Gastrocnemius medialis (tissue), 4 donors: Measurements from ENCODE around the gene IFNA5. TPM values are rescaled to one million over a fixed set of nuclear protein-coding genes. Genes with fewer than 3 reads are reported as not detected.

Source experiments
- ATAC-seq, 2 donors: fragments of 150-250 bp; one replicate each; pipeline ENCODE4 v1.9.1; 2016
- DNase-seq, 2 donors: peaks; one replicate each; pipeline ENCODE4 v3.0.0-alpha.2; 2019
- H3K27ac ChIP-seq, 4 donors: fragments of 200-600 bp; sonication (generic); 1 replicate in 1 of 4; 2 replicates in 3 of 4; pipeline ENCODE4 v1.5.1; 2016 to 2018; ENCODE audit warnings: mild to moderate bottlenecking in 2 of 4, moderate library complexity in 1 of 4
- H3K27me3 ChIP-seq, 3 donors: fragments of 200-600 bp; sonication (generic) in 2 of 3; 1 replicate in 1 of 3; 2 replicates in 2 of 3; pipeline versions ENCODE4 v1.5.1 to v1.6.0; 2016 to 2019; ENCODE audit warnings: mild to moderate bottlenecking in 1 of 3, moderate library complexity in 1 of 3
- H3K36me3 ChIP-seq, 2 donors: fragments of 200-600 bp; sonication (generic) in 1 of 2; one replicate each; pipeline ENCODE4 v1.5.1; 2017 to 2018
- H3K4me1 ChIP-seq, 2 donors: fragments of 200-600 bp; sonication (generic) in 1 of 2; one replicate each; pipeline ENCODE4 v1.5.1; 2016 to 2017; ENCODE audit warnings: mild to moderate bottlenecking in 2 of 2
- H3K4me3 ChIP-seq, 4 donors: fragments of 200-600 bp; sonication (generic) in 3 of 4; 1 replicate in 1 of 4; 2 replicates in 3 of 4; pipeline ENCODE4 v1.5.1; 2016 to 2019; ENCODE audit warnings: mild to moderate bottlenecking in 2 of 4
- H3K9me3 ChIP-seq, 3 donors: fragments of 200-600 bp; sonication (generic) in 2 of 3; 1 replicate in 1 of 3; 2 replicates in 2 of 3; pipeline ENCODE4 v1.5.1; 2016 to 2019
- POLR2A ChIP-seq, 2 donors: fragments of 450-650 bp; IDR thresholded peaks; one replicate each; pipeline ENCODE4 v1.6.1; 2017; ENCODE audit warnings: antibody characterized with exemption in 2 of 2, mild to moderate bottlenecking in 2 of 2, moderate library complexity in 2 of 2
- in situ Hi-C, 4 donors: fragments of 200-750 bp; cut with MboI; loops; one replicate each; pipeline versions ENCODE4 v1.15.0 to v1.8.0; 2017; ENCODE audit warnings: low sequenced_read_pairs in 4 of 4
- intact Hi-C: fragments of 100-400 bp; cut with DNase I; formaldehyde crosslinking; loops from one replicate; pipeline ENCODE4 v1.15.1; 2023; ENCODE audit warnings: low total_unique reads
- total RNA-seq, 4 donors: library from RNA; depleted of rRNA; stranded (reverse); fragments of >200 nt; gene quantifications; one replicate each; pipeline versions ENCODE4 v1.1.0 to v1.2.3, GENCODE V29; 2016
- TF ChIP-seq, protein P1 (sequence below), 5 experiments: fragments of 450-650 bp in 3 of 5; fragments of 200-600 bp in 2 of 5; sonication (generic) in 2 of 5; IDR thresholded peaks in 4 of 5; conservative IDR thresholded peaks in 1 of 5; 1 replicate in 4 of 5; 2 replicates in 1 of 5; pipeline ENCODE4 v1.5.1; 2016 to 2019; ENCODE audit warnings: antibody characterized with exemption in 5 of 5, mild to moderate bottlenecking in 3 of 5, moderate library complexity in 3 of 5

The IFNA5 gene
- total RNA-seq, 4 donors from 2014 or later, result not detected

- in situ Hi-C loops (loop anchor here in 1 of 4 donors (5.0 kb wide), 1 partner anchor 475 kb away; no protein-coding TSS in a partner anchor), intact Hi-C loops (no loop called here)
- Histone ChIP-seq H3K27ac (no peak overlapping the region), H3K4me3 (no peak overlapping the region), H3K36me3 (peaks cover 0 to 11% of the 10 kb centered on the region in 2 donors), H3K9me3 (no peaks in the 10 kb centered on the region), H3K27me3 (no peaks in the 10 kb centered on the region), H3K4me1 (no peaks in the 10 kb centered on the region)
- TF ChIP-seq POLR2A (IDR thresholded peaks at IDR 0.05), result no peak
- TF ChIP-seq, protein P1, sequence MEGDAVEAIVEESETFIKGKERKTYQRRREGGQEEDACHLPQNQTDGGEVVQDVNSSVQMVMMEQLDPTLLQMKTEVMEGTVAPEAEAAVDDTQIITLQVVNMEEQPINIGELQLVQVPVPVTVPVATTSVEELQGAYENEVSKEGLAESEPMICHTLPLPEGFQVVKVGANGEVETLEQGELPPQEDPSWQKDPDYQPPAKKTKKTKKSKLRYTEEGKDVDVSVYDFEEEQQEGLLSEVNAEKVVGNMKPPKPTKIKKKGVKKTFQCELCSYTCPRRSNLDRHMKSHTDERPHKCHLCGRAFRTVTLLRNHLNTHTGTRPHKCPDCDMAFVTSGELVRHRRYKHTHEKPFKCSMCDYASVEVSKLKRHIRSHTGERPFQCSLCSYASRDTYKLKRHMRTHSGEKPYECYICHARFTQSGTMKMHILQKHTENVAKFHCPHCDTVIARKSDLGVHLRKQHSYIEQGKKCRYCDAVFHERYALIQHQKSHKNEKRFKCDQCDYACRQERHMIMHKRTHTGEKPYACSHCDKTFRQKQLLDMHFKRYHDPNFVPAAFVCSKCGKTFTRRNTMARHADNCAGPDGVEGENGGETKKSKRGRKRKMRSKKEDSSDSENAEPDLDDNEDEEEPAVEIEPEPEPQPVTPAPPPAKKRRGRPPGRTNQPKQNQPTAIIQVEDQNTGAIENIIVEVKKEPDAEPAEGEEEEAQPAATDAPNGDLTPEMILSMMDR (IDR thresholded peaks at IDR 0.05 in 4 of 5, conservative IDR thresholded peaks at IDR 0.05 in 1 of 5), result no peak
- DNase-seq (no peak), ATAC-seq (no peak)
These were observed 11.7 kb upstream of the IFNA5 start for GRCh38 chr9:21316860-21317259.

DNA sequence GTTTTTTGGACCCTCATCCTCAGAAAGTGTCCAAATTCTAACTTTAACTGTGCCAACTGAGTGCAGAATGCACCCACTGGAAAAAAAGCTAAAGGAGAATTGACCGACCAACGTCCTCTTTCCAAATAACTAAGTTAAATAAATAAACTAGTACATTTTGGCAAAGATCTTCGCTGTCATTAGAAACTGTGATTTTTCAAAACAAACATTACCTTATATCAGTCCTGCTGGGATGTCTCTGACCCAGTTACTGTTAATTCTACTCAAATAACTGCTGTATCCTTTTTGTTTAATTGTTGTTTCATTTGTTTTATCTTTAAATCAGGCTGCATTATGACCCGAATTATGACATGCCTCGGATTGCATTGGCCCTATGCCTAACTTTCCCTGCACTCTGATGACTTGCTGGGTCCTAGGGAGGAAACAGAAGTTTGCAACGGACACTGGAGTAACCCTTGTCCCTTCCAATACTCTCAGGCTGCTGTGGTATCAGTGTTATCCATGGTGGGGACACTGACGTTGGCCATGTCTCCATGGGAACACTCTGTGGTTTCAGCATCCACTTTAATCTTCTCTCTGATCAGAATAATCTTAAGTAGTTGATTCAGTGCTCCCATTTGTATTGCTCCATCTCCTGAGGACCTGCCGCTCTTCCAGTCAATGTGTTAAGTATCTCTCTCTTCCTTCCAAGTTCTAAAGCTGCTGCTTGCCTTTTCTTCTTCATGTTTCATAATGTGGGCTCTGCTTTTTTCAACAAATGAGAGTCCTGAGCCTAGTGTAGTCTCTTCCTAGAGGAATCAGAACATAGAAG is 11.1 kb upstream of the IFNA5 start:
- no peak overlapping the region for H3K4me3 ChIP-seq
- H3K27me3 ChIP-seq, result no peaks in the 10 kb centered on the region
- ATAC-seq (no peak), DNase-seq (no peak)
- H3K9me3 ChIP-seq, result no peaks in the 10 kb centered on the region
- no peak overlapping the region for H3K27ac ChIP-seq
- H3K36me3 ChIP-seq, result peaks cover 0 to 5% of the 10 kb centered on the region in 2 donors
- intact Hi-C loops, result no loop called here
- H3K4me1 ChIP-seq, result no peaks in the 10 kb centered on the region
- TF ChIP-seq POLR2A (IDR thresholded peaks at IDR 0.05), result no peak
- TF ChIP-seq, protein P1 (IDR thresholded peaks at IDR 0.05 in 4 of 5, conservative IDR thresholded peaks at IDR 0.05 in 1 of 5), result no peak
- in situ Hi-C loops, result loop anchor here in 1 of 4 donors (5.0 kb wide), 1 partner anchor 476 kb away; no protein-coding TSS in a partner anchor

- Histone ChIP-seq H3K36me3 (no peaks in the 10 kb centered on the region), H3K4me3 (no peak overlapping the region), H3K9me3 (no peaks in the 10 kb centered on the region), H3K27ac (no peak overlapping the region), H3K27me3 (no peaks in the 10 kb centered on the region), H3K4me1 (no peaks in the 10 kb centered on the region)
- ATAC-seq (no peak), DNase-seq (no peak)
- TF ChIP-seq POLR2A (IDR thresholded peaks at IDR 0.05), result no peak
- TF ChIP-seq, protein P1 (IDR thresholded peaks at IDR 0.05 in 4 of 5, conservative IDR thresholded peaks at IDR 0.05 in 1 of 5), result no peak
- intact Hi-C loops, result no loop called here
- in situ Hi-C loops, result no loop called here
These were observed 9.0 kb upstream of the IFNA5 start for GRCh38 chr9:21314152-21314551.

GRCh38 chr9:21311889-21312288 is 6.8 kb upstream of the IFNA5 start:
- no peak overlapping the region for H3K27ac ChIP-seq
- no peaks in the 10 kb centered on the region for H3K36me3 ChIP-seq
- no peak for TF ChIP-seq POLR2A (IDR thresholded peaks at IDR 0.05)
- TF ChIP-seq, protein P1 (IDR thresholded peaks at IDR 0.05 in 4 of 5, conservative IDR thresholded peaks at IDR 0.05 in 1 of 5), result no peak
- H3K4me3 ChIP-seq, result no peak overlapping the region
- DNase-seq, result no peak
- H3K4me1 ChIP-seq, result no peaks in the 10 kb centered on the region
- in situ Hi-C loops (no loop called here), intact Hi-C loops (no loop called here)
- no peaks in the 10 kb centered on the region for H3K27me3 ChIP-seq
- ATAC-seq, result no peak
- no peaks in the 10 kb centered on the region for H3K9me3 ChIP-seq
